RPMI8226 (cell line): ENCODE data around the gene ELMO2.

Source experiments
- DNase-seq: peaks from one replicate; pipeline ENCODE4 v3.0.0-alpha.2; 2015

Gene ELMO2

DNA sequence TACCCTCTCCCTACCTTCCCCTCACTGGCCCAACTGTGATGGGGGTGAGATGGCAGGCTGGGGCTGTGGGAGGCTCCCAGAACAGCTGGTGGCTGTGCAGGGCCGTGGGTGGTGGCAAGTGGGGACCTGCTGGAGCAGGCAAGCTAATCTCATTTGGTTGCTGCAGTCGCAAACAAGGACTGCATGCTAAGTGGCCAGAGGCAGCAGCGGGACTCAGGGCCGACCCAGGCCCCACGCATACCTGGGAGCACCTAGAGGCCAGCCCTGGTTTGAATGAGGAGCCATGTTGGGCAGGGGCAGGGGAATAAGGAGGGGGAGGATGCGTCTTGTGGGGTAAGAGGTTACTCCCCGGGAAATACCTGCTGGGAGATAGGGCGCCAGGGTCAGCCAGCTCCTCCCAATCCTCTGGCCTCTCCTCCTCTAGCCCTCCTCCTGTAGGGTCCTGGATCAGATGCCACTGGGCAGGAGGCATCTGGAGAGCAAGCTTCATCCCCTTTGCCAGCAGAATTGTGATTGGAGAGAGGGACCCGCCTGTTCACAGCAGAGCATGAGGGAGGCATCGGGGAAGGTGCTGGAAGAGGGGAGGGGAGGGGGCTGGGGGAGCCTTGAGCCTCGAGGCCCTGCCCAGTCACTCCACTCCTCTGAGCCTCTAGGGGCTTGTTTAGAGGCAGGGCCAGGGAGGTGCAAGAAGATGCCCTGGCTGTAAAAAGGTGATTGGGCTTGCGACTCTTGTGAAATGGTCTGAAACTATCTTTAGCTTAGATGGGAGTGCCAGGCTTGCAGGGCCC lies 73.8 kb downstream of the ELMO2 start:
- no peak for DNase-seq

DNA sequence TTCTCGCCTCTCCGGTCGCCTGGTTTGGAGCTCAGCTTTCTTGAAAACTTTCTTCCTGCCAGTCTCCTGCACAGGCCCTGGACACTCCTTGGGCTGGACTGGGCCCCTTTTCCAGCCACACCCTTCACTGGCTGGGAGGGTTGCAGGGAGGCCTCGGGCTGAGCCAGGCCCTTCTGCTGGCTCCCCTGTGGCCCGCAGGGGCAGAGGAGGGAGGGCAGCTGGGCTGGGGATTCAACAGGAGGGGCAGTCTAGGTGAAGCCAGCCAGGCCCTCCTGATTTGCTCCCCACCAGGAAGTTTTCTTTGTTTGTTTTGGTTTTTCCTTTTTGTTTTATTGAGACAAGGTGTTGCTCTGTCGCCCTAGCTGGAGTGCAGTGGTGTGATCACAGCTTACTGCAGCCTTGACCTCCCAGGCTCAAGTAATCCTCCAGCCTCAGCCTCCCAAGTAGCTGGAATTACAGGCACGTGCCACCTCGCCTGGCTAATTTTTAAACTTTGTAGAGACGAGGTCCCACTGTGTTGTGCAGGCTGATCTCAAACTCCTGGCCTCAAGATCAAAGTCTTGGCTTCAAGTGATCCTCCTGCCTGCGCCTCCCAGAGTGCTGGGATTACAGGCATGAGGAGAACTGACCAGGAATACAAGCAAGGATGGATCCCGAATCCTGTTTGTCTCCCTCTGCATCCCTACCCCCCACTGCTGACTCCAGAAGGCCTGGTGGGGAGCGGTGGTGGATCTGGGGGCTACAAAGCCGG lies 74.6 kb downstream of the ELMO2 start:
- DNase-seq, result no peak

DNA sequence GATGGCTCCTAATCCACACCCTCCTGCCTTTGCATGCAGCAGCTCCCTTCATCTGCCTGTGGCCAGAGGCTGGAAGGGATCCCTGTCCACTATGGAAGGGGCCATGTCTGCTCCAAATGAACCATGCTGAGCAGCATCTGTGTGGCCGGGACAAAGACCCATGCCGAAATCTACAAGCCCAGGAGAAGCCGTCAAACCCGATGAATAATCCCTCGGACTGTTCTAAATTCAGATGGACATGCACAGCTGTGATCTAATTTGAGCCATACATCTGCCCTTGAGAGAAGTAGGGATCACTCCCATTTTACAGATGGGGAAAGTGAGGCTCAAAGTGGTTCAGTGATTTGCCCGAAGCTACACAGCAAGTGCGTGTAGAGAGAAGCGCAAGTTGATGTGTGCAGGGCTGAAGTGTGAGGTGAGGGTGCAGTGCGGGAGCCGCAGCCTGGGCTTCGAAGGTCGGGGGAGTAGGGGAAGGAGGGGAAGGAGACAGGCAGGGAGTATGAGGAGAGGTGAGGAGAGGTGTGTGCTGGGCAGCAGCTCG lies 75.5 kb downstream of the ELMO2 start:
- no peak for DNase-seq

DNA sequence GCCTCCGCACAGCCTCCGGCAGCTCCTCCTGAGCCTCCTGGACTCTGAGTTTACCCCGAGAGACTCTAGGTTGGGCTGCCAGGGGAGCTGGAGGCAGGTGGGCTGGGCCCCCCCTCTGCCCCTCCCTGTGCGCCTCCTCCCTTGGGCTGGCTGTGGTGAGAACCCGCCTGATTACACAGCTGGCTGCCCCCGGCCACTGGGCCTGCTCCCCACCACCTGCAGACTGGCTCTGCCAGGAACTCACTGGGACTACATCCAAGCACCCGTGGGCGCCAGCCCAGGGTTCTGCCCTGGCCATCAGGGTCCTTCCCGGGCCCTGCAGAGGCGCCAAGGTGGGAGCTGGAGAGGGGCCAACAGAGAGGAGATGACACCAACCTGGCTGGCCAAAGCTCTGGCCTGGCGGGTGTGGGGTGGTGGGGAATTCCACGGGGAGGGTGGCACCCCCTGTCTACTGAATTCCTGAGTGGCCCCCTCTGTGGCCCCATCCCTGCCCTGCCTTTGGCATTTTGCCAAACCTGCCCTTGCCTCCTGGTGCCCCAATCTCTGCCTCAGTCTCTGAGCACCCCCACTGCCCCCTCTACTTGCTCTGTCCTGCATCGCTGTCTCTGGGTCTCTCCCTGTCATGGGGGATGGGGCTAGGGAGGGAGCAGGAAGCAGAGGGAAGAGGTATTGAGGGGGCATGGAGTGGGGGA lies 76.2 kb downstream of the ELMO2 start:
- peak; percentile 42 for DNase-seq

DNA sequence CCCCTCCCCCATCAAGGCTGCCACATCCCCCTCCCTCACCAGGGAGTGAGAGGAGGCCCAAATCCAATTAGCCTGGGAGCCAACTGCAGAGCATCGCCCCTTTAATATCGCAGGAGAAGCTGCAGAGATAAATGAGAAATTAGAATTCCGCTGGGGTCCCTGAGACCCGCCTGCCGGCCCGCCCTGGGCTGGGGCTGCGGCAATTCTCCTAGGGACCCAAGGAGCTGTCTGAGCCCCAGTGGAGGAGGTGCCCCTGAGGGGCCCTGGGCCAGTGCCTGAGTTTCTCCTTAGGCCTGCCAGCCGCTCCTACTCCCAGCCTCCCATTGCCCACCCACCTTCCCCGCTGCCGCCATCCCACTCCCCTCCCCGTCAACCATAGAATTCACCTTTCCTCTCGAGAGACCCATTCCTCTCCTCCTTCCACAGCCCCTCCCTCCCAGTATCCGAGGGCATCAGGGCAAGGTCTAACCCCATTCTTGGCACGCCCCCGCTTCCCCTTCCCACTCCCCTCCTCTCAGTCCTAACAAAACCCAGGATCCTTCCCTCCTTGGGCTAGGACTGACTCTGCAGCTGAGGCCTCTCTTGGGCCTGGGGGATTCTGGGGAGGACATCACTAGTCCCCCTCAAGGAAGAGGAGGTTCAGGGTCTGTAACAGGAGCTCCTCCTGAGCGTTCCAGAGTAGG lies 78.1 kb downstream of the ELMO2 start:
- DNase-seq, result no peak

- DNase-seq, result no peak
These were observed 78.9 kb downstream of the ELMO2 start for GRCh38 chr20:46327557-46327956.

- no peak for DNase-seq
These were observed 80.6 kb downstream of the ELMO2 start for GRCh38 chr20:46325789-46326188.

- DNase-seq, result peak; percentile 43
These were observed 81.3 kb downstream of the ELMO2 start for GRCh38 chr20:46324960-46325703.

GRCh38 chr20:46324379-46324778 lies 82.0 kb downstream of the ELMO2 start:
- DNase-seq, result no peak

GRCh38 chr20:46323557-46323956 lies 82.9 kb downstream of the ELMO2 start:
- DNase-seq, result no peak

- DNase-seq, result no peak
These were observed 83.8 kb downstream of the ELMO2 start for GRCh38 chr20:46322641-46323040.

DNA sequence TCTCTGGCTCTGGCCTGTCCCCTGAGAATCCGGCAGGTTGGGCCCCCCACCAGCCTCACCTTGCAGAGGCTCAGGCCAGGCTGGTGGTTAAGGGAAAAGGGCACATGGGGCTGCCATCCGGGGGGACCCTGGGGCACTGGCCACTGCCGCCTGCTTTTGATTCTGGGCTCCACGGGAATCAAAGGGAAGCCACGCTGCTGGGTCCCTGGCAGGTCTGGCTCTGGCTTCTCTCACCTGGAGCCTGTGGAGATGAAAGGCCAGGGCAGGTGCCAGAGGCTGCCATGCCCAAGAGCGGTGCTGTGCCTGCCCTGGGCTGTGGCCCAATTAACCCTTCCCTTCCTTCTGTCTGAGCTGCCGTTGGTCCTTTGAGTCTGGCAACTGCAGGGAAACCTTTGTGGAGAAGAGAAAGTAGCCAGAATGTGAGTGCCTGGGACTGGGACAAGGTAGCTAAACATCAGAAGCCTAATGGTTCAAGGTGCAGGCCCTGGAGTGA lies 88.7 kb downstream of the ELMO2 start:
- DNase-seq, result no peak

GRCh38 chr20:46316984-46317684 lies 89.3 kb downstream of the ELMO2 start:
- DNase-seq, result no peak
